ENCODE measurements around the gene PPIL4.
"Not testable (repeated sequence)": the region's sequence is repeated elsewhere in the genome, so short reads cannot be mapped to it uniquely, and the experiment has no call there.

PPIL4 gene

GRCh38 chr6:149529650-149530049 is 16.2 kb downstream of the PPIL4 start:
- no peak for DNase-seq

DNA sequence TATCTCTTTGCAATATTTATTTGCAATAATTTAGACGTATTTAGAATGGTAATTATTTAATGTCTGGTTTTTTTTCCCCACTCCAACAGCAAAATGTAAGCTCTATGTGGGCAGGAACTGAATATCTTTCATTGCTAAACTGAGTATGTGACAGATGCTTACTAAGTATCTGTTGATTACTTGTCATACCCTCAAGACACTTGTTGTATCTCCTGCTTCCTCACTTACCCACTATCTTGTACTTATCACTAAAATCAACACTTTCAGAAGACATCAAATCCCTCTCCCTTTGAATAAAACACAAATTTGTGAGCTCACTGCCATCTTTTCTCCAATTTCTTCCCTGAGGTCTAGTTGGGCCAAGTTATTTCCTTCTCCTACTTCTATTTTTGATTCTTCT is 30.3 kb downstream of the PPIL4 start:
- no peak for DNase-seq

- DNase-seq, result no peak
Measured at GRCh38 chr6:149513915-149514314, 31.9 kb downstream of the PPIL4 start.

DNA sequence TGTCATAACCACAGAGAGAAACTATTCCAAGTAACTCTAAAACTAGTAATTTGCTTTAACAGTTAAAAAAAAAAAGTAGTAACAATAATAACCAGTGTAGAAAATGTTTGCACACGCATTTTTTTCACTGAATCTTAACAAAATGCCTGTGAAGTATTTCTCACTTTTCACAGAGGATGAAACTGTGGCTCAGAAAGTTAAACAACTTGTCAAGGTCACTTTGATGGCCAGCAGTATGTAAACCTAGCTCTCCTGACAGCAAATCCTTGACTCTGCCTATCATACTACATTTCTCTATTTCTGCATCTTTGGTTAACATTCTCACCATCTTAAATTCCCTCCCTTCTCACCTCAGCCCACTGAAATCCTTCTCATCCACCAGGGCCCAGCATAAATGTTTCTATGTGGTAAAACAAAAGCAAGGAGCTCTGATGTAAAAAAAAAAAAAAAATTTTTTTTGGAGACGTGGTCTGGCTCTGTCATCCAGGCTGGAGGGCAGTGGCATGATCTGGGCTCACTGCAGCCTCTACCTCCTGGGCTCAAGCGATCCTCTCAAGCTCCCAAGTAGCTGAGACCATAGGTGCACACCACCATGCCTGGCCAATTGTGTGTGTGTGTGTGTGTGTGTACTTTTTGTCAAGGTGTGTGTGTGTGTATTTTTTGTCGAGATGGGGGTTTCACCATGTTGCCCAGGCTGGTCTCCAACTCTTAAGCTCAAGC is 34.9 kb downstream of the PPIL4 start:
- DNase-seq, result no peak

GRCh38 chr6:149508485-149508884 is 37.4 kb downstream of the PPIL4 start:
- DNase-seq, result no peak

GRCh38 chr6:149503872-149504271 is 42.0 kb downstream of the PPIL4 start:
- DNase-seq, result no peak

GRCh38 chr6:149503276-149503675 is 42.6 kb downstream of the PPIL4 start:
- DNase-seq, result no peak

DNA sequence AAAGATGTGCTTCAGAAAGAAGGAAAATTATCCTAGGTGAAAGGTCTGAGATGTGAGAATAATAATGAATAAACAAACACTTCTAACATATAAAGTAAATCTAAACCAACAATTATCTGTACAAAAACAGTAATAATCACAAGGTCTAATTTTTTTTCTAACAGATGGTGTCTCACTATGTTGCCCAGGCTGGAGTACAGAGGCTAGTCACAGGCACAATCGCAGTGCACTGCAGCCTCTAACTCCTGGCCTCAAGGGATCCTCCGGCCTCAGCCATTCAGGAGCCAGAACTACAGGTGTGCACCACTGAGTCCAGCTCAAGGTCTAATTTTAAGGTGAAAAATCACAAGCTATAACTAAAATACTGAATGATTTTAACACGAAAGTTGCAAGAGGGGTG is 44.1 kb downstream of the PPIL4 start:
- no peak for DNase-seq

DNA sequence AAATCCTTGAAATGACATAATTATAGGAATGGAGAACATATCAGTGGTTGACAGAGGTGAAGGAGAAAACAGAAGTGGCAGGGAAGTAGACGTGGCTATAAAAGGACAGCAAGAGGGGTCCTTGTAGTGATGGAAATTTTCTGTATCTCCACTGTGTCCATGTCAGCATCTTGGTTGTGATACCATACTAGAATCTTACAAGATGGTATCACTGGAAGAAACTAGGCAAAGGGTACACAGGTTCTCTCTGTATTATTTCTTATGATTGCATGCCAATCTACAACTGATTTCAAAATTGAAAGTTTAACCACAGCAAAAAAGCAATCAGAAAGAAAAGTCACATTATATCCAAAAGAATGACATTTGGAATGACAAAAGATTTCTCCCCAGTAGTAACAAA is 44.6 kb downstream of the PPIL4 start:
- DNase-seq, result no peak

- no peak for DNase-seq
Measured at GRCh38 chr6:149500096-149500495, 45.7 kb downstream of the PPIL4 start.

GRCh38 chr6:149499066-149499465 is 46.8 kb downstream of the PPIL4 start:
- no peak for DNase-seq

DNA sequence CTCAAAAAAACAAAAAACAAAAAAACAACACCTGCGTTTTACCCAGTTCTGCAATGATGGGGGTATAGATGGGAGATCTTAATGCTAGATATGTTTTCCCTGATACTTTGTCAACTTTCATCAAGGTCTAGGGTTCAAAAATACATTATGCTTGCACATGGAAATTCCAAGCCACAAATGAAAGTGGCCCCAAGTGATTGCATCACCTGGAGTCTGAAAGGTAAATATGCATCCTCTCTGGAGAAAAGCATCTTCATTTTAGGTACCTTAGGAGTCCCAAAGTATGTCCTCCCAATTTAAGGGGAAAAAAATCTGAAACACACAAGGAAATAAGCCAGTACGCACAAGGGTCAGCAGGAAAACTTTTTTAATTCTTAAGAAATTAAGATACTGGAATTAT is 48.5 kb downstream of the PPIL4 start:
- DNase-seq, result no peak

- not testable (repeated sequence) for DNase-seq
Measured at GRCh38 chr6:149496597-149496996, 49.2 kb downstream of the PPIL4 start.

- not testable (repeated sequence) for DNase-seq
Measured at GRCh38 chr6:149495349-149496016, 50.4 kb downstream of the PPIL4 start.

GRCh38 chr6:149494810-149495209 is 51.0 kb downstream of the PPIL4 start:
- not testable (repeated sequence) for DNase-seq

- DNase-seq, result no peak
Measured at GRCh38 chr6:149493761-149494320, 52.0 kb downstream of the PPIL4 start.

DNA sequence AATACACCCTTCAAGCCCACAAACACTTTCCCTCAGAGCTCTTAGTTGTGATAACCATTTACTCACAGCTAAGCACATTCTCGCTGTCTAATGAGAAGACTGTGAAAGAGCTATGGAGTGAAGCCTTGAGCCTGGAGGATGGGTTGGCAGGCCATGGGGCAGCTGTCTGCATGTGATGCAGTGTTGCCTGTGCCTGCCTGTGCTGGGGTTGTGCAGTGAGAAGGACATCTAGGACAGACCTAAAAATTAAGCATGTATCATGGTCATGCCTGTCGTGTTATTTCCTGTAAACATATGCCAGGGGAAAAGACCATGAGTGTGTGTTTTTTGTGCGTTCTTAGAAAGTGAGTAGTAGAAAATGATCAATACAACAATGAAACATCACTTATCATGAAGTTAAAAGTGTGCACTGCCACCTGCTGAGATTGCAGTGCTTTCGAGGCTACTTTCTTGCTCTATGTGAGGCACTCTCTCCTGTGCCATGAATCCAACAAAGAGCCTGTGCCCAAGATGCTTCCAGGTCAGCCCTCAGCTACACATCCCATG is 53.0 kb downstream of the PPIL4 start:
- no peak for DNase-seq

DNA sequence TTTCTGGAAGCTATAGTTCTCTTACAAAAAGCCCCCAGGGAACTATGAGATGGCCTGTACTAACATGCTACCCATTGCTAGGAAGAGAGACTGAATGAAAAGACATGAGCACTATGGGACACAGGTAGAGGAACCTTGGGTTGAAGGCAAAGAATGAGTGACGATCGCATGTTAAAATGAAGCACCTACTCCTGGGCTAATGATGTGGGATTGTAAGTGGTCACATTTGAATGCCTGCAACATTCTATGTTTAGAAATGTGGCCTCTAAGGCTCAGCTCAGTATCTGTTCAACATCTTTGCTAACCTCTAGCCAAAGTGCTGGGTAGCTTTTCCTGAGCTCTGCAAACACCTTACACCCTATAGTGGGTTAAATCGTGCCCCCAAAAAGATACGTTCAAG is 55.9 kb downstream of the PPIL4 start:
- no peak for DNase-seq

GRCh38 chr6:149488815-149489214 is 57.0 kb downstream of the PPIL4 start:
- DNase-seq, result no peak

DNA sequence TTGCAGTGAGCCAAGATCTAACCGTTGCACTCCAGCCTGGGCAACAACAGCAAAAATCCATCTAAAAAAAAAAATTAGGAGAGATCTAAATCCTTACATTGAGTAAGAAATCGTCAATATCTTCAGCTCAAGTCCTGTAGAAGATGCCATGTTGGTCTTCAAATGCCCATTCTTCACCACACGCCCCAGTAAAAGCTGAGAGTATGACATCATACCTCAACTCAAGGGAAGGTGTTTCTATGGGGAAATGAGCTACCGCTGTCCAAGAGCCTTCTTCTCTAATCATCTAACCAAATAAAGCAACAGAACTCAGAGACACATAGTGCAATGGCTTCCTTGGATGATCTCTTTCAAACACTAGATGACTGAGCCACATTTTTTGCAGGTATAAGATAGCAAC is 58.5 kb downstream of the PPIL4 start:
- DNase-seq, result no peak

GRCh38 chr6:149484733-149485700 is 60.8 kb downstream of the PPIL4 start, which contains the start of gene ZC3H12D:
Gene ZC3H12D, minus strand, starts transcription at chr6:149485014. Its CDS starts 10,471 bp downstream, at chr6:149474543.
- DNase-seq, result peak; percentile 75

- DNase-seq, result no peak
Measured at GRCh38 chr6:149483849-149484655, 61.8 kb downstream of the PPIL4 start.
